HG02840 (cell line): ENCODE measurements around the gene CYBB.

Experiments
- ATAC-seq: cut with Tn5 transposase; IDR thresholded peaks from one replicate; pipeline ENCODE4 v1.9.1; 2021; ENCODE audit warnings: mild to moderate bottlenecking, moderate library complexity, moderate number of reproducible peaks; ENCODE audit not compliant: unreplicated experiment, low FRiP score

CYBB gene

GRCh38 chrX:37783305-37783704 lies 3.4 kb downstream of the CYBB start:
- no peak for ATAC-seq

DNA sequence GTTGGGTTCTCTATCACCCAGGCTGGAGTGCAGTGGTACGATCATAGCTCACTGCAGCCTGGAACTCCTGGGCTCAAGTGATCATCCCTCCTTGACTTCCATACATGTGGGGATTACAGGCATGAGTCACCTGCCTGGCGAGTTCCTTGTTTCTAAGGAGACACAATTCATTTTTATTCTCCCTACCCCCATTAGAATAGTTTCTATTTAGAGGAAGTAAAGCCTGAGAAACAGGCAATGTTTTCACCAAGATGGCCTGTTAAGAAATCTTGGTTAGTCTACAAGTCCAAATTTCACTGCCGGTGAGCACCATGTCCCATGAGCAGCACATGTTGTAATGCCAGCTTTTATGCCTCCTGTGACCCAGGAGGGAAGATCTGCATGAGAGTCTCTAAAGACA lies 5.7 kb downstream of the CYBB start:
- no peak for ATAC-seq

DNA sequence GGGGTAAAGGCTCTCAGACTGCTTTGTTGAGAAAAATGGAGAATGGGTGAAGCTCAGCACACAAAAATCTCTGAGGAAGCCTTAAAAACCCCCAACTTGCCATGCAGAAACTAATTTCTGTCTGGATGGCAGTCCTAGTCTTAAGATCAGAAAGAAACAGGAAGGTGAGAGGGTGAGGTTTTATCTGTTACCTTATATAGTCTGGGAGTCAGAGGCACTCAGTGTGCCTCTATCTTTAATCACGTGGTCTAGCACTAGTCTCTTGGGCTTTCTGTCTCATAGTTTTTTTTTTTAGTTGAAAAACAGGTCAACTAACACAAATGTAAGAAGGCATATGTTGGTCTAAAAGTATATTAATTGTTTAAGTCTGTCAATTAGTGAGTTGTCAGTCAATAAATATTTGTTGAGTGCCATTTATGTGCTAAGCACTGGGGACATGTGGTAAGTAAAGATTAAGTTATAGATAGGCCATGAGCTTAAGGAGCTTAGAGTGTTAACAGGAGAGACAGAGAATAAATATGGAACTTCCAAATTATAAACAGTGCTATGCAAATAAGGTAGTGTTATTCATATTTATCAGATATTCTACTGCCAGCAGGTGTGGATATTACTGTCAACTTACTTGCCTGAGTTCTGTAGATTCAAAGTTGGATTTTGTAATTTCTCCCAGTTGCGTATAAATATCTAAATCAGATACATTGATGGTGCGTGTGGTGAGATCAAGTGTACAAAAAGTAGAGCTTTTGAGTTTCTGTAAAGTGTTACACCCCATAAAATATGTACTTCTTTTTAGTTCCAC lies 7.0 kb downstream of the CYBB start:
- ATAC-seq: peak; percentile 55

DNA sequence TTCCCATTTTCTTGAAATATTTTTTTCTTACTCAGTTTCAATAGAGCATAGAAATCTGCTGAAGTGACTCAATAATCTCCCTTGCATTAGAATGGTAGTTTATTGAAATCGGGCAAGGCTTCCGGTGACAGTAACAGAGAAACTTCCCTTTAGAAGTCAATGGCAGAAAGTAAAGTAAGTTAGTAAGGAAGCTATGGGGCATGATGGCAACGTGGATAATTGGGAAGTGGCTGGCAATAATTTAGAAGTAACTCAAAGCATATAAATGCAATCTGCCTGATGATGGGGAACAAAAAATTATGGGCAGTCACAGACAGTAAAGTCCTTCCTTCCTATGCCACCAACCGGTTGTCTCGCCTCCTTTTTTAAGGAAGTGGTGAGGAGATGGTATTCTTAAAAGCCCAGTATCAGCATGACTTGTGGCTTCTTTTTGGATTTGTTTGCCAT lies 7.6 kb downstream of the CYBB start:
- peak; percentile 64 for ATAC-seq

DNA sequence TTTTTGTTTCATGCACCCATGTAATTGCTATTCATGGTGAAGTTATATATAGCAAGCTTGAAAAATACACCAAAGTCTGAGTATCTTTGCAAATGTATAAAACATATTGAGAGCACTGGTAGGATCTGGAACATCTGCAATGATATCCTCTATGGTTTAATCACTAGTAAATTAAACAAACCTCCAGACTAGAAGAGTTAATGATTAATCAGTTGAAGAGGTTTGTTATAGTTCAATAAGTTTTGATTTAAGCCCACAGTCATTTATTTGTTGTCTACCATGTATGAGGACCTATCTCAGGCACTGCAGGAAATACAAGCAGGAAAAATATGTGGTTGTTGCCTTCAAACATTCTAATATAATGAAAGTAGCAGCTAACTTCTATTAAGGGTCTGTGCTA lies 16.5 kb downstream of the CYBB start:
- no peak for ATAC-seq

- ATAC-seq: no peak
Measured at GRCh38 chrX:37796805-37797204, 16.9 kb downstream of the CYBB start.

GRCh38 chrX:37799936-37800335 lies 20.1 kb downstream of the CYBB start:
- no peak for ATAC-seq

GRCh38 chrX:37800717-37801116 lies 20.9 kb downstream of the CYBB start:
- ATAC-seq: no peak

DNA sequence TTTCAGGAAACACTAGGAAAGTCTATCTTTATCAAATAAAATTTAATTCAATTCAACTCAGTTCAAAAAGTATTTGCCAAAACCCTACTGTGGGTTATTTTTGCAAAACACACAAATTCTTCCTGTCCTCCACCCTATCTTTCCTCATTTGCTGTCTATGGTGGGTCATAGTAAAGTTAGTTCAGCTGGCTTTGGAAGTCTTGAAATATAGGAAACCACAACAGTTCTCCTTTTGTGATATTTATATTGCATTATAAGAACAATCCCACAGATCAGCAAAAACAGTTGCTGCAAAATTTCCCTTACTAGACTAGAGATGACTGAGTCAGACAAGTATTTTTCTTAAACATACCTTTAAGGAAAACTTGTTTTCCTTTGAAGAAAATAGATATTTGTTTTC lies 22.2 kb downstream of the CYBB start:
- no peak for ATAC-seq

DNA sequence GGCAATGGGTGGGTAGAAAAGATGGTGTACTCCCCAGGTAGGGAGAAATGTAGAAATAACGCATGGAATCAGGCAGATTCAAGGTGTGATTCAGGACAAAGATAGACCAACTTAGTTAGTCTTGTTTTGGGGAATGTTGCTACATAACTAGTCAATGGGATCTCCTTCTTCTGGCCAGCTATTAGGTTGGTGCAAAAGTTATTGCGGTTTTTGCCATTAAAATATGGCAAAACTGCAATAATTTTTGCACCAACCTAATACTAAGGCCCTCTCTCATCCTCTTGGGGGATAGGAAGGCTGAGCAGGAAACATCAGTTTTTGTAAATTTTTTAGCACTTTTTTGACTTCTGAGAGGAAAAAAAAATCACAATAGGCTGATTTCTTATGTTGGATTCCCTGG lies 23.2 kb downstream of the CYBB start:
- no peak for ATAC-seq

GRCh38 chrX:37809970-37810369 lies 30.1 kb downstream of the CYBB start:
- ATAC-seq: no peak

- no peak for ATAC-seq
Measured at GRCh38 chrX:37812110-37812509, 32.3 kb downstream of the CYBB start.

GRCh38 chrX:37813570-37813969 lies 33.7 kb downstream of the CYBB start:
- no peak for ATAC-seq

DNA sequence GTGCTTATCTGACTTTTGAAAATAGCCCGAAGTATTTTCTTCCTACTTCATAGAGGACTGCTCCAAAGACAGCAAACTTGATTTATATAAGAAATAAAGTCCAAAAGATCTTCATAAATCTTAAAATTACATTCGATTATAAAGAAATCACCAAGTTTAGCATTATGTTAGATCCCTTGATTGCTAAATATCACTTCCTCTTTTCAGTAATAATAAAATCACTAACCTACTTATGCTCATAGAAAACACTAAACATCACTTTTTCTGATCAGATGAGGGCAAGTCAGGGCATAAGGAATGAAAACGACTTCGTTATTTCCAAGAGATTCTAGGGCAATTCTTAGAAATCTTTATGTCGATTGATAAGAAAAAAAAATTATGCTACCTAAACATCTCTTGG lies 35.5 kb downstream of the CYBB start:
- no peak for ATAC-seq

- no peak for ATAC-seq
Measured at GRCh38 chrX:37816766-37817165, 36.9 kb downstream of the CYBB start.

GRCh38 chrX:37817176-37817575 lies 37.3 kb downstream of the CYBB start:
- ATAC-seq: no peak

- ATAC-seq: peak; percentile 42
Measured at GRCh38 chrX:37817579-37817978, 37.7 kb downstream of the CYBB start.

- no peak for ATAC-seq
Measured at GRCh38 chrX:37818031-37818430, 38.2 kb downstream of the CYBB start.

GRCh38 chrX:37820646-37821045 lies 40.8 kb downstream of the CYBB start:
- ATAC-seq: no peak

- ATAC-seq: no peak
Measured at GRCh38 chrX:37824491-37825214, 44.8 kb downstream of the CYBB start.

DNA sequence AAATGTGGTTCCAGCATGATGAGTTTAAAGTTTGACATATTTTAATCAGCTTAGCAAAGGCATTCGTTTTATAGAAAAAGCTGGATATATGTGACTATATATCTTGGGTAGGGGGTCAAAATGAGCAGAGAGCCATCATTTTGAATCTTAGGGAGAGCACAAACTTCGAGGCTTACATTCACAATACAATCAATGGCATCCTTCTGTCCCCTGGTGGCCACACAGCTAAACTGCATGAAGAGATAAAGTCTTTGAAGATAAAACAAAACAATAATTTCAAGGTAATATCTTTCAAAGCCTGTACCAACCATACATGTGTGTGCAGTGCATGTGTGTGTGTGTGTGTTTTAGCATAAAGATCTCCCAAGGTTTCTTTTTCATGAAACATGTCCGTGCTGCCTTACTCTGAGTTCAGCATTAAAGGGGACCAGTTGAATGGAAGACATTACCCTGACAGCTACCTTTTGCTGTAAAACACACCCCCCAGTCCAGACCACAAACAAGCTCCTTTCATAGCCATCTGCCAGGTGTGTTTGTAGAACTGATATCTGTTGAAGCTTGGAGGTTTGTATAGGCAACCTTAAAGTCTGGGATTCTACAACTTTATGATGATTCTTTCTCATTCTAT lies 45.5 kb downstream of the CYBB start:
- peak; percentile 55 for ATAC-seq
